HG03378 (cell line): Measurements from ENCODE around the gene CYP46A1.

Source experiments
- ATAC-seq: cut with Tn5 transposase; IDR thresholded peaks from one replicate; pipeline ENCODE4 v1.9.1; 2021; ENCODE audit warnings: mild to moderate bottlenecking, moderate library complexity; ENCODE audit not compliant: unreplicated experiment

The CYP46A1 gene

DNA sequence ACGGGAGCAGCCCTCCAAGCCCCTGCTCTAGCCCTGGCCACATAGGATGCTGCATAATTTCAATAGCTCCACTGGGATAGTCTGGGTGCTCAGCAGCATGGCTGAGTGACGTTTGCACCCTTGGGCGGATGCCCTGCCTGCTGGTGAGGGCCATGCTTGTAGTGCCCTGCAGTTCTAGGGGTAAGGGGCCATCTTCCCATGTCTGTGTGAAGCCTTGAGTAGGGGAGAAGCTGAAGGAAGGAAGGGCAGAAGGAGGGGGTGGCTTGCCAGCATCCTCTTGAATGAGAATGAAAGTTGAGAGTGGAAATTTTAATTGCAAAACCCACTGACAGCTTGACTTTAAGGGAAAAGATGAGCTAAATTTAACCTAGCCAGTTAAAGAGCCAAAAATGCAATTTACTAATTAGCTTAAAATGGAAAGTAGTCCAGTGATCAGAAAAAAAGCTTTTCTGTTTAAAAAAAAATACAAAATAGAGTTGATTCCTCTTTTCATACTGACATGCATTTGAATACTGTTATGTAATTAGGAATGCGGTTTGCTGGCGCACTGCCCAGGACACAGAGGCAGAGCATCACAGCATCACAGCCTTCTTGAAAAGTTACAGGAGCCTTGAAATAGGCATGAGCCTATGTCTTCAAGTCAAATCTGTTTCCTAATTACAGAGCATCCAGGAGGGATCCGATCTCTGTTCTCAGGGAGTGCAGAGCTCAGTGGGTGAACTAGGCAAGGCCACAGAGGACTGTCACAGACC, 90.6 kb downstream of the CYP46A1 start:
- no peak for ATAC-seq

- no peak for ATAC-seq
Measured at GRCh38 chr14:99775351-99775750, 91.3 kb downstream of the CYP46A1 start.
